SK-MEL-5 (cell line): ENCODE data around the gene TAF4B. TPM values are rescaled to one million over a fixed set of nuclear protein-coding genes. Genes with fewer than 3 reads are reported as not detected.
A peak's percentile ranks its signal among the peaks of the same experiment; 100 is the strongest.
"Not testable (repeated sequence)": the region's sequence is repeated elsewhere in the genome, so short reads cannot be mapped to it uniquely, and the experiment has no call there.

Experiments used
- DNase-seq: peaks from one replicate; pipeline ENCODE4 v3.0.0-alpha.2; 2016; ENCODE audit warnings: low read depth, low spot score
- in situ Hi-C: cut with HindIII; loops from 2 replicates; pipeline ENCODE4 v1.10.0; 2016; ENCODE audit warnings: low sequenced_read_pairs, high pct_unique_total_duplicates, low pct_unique_long_range_greater_than_20kb
- total RNA-seq: library from RNA; depleted of rRNA; stranded (reverse); fragments of >200 nt; shearing (Covaris generic); gene quantifications from 2 replicates; pipeline ENCODE4 v1.2.3, GENCODE V29; 2014

TAF4B gene
- total RNA-seq, 1 experiment from 2014 or later = 14.1 TPM

DNA sequence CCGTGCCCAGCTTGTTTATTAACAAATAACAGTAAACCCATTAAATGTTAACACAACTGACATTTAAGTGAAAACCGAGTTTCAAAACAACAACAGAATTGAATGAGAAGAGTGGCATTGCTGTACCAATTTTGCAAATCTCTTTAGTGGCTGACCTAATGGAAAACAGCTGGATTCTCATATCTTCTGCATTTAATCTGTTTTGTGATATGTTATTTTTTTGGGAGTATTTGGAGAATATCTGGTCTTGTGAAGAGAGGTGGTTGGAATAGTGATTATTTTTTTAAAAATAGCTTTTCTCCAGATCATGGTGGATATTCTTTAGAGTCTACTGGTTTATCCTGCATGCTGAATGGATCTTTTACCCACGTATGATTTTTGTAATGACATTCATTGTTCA, 51.1 kb downstream of the TAF4B start:
- DNase-seq = no peak
- in situ Hi-C loops = no loop called here

DNA sequence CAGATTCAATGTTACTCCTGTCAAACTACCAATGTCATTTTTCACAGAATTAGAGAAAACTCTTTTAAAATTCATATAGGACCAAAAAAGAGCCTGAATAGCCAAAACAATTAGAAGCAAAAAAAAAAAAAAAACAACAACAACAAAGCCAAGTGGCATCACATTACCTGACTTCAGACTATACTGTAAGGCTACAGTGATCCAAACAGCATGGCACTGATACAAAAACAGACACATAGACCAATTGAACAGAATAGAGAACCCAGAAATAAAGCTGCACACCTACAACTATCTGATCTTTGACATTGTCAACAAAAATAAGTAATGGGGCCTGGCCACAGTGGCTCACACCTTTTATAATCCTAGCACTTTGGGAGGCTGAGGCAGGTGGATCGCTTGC, 53.2 kb downstream of the TAF4B start:
- in situ Hi-C loops = no loop called here
- no peak for DNase-seq

GRCh38 chr18:26286008-26286407, 59.8 kb downstream of the TAF4B start:
- in situ Hi-C loops = no loop called here
- no peak for DNase-seq

- in situ Hi-C loops = no loop called here
- no peak for DNase-seq
Observed at GRCh38 chr18:26287644-26288043, 61.4 kb downstream of the TAF4B start.

- in situ Hi-C loops = no loop called here
- DNase-seq = no peak
Observed at GRCh38 chr18:26290385-26290784, 64.1 kb downstream of the TAF4B start.

DNA sequence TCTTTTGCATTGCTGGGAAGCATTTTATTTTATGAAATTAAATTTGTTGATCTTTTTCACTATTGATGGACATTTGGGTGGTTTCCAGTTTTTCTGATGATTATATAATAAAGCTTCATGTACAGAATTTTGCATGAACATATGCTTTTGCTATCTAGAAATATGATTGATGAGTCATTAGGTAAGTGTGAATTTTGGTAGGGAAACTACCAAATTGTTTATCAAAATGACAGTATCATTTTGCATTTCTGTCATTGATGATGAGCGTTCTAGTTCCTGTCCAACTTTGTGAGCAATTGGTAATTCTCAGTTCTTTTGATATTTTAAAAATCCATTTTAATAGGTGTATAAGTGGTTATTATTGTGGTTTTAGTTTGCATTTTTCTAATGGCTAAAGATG, 67.7 kb downstream of the TAF4B start:
- DNase-seq = no peak
- in situ Hi-C loops = no loop called here

DNA sequence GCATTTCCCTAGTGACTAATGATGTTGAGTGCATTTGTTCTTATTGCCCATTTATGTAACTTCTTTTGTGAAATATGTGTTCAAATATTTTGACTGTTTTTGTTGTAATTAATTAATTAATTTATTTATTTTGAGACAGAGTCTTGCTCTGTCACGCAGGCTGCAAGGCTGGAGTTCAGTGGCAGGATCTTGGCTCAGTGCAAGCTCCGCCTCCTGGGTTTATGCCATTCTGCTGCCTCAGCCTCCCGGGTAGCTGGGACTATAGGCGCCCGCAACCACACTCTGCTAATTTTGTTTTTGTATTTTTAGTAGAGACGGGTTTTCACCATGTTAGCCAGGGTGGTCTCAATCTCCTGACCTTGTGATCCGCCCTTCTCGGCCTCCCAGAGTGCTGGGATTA, 71.9 kb downstream of the TAF4B start:
- DNase-seq = no peak
- in situ Hi-C loops = no loop called here

- peak; percentile 90 for DNase-seq
- in situ Hi-C loops = no loop called here
Observed at GRCh38 chr18:26301681-26302080, 75.4 kb downstream of the TAF4B start.

GRCh38 chr18:26303222-26303621, 77.0 kb downstream of the TAF4B start:
- DNase-seq, in situ Hi-C loops: not testable (repeated sequence)

DNA sequence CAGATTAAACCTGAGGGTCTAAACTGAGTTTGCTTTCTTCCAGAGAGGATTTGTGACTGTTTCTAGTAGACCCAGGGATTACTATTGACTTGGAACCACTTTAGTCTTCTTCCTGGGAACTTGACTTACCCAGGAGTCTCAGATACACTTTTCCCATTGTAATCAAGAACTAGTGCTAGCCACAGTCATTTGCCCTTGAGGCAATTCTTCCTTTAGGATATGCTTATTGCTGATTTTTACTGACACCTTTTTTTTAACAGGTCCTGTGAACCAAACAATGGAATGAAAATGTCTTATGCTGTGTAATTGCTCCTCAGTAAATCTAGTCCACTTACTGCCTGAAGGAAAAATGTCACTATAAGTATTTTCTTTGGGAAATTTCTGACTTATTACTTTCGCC, 78.3 kb downstream of the TAF4B start:
- peak; percentile 35 for DNase-seq
- in situ Hi-C loops = no loop called here

DNA sequence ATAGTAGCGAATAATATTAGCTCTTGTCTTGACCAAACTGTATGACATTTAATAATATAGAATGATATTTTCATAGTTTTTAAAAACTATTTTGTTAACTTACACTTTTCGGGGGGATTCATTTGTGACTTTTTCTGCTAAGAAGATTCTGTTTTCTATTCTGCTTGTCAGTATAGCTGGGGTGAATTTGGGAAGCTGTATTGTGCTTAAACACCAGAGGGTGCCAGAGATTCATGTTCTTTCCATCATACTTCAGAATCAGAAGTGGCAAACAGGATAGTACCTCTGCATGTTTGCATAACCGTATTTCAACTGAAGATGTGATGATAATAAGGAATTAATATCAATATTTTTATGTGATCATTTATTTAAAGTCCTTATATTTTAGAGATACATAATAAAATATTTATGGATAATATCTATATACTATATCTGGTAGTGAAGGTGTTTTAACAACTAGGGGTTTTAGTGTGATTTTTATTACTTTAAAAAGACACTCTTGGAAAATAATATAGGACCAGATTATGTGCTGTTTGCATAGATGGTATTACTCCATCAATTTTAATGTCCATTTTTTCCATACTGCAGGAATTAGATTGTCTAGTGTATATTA, 81.0 kb downstream of the TAF4B start:
- in situ Hi-C loops = no loop called here
- peak; percentile 70 for DNase-seq

GRCh38 chr18:26309281-26309680, 83.0 kb downstream of the TAF4B start:
- DNase-seq = no peak
- in situ Hi-C loops = no loop called here

- in situ Hi-C loops = no loop called here
- DNase-seq = no peak
Observed at GRCh38 chr18:26312199-26312598, 86.0 kb downstream of the TAF4B start.

DNA sequence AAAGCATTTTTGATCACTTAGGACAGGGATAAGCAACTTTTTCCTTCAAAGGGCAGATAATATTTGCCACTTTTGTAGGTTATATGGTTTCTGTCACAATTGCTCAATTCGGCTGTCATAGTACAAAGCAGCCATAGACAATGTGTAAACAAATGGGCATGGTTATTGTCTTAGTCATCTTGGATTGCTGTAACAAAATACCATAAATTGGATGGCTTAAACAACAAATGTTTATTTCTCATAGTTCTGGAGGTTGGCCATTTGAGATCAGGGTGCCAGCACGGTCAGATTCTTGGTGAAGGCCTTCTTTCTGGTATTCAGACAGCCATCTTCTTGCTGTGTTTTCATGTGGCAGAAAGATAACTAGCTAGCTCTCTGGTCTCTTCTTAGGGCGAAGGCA, 91.2 kb downstream of the TAF4B start:
- DNase-seq = no peak
- in situ Hi-C loops = no loop called here

DNA sequence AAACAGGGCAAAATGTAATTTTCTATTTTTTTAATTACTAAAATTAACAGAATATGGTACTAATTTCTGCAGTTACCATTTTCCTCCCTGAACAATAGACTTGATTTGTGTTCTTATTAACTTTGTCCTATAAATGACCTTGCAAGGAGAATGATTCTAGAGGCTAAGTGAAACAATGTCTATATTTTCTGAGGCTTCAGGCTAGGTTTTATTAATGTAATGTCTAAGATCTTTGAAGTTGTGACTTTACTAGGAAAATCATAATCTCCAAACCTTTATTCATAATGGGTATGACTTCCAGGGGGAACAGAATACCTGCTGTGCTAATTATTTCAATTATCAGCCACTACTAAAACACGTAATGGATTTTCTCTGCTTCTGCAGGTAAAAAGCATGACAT, 94.4 kb downstream of the TAF4B start:
- DNase-seq = no peak
- in situ Hi-C loops = no loop called here

- in situ Hi-C loops = no loop called here
- DNase-seq = no peak
Observed at GRCh38 chr18:26322890-26323653, 96.8 kb downstream of the TAF4B start.

DNA sequence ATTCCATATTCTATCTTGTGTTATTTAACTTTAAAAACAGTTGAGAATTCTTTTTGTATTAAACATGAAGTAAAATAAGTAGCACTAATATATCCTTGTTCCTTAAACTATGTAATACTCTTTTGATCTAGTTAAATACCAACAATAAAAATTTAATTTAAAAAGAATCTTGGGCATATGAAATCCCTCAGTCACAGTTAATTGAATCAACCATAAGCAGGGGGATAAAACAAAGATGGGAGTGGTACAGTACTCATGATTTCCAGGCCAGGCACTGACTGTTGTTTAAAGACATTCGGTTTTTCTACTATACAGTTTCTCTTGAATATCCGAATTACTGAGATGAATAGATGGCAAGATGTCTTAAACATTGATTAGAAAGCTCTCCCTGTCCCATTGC, 99.5 kb downstream of the TAF4B start:
- in situ Hi-C loops = no loop called here
- DNase-seq = no peak

DNA sequence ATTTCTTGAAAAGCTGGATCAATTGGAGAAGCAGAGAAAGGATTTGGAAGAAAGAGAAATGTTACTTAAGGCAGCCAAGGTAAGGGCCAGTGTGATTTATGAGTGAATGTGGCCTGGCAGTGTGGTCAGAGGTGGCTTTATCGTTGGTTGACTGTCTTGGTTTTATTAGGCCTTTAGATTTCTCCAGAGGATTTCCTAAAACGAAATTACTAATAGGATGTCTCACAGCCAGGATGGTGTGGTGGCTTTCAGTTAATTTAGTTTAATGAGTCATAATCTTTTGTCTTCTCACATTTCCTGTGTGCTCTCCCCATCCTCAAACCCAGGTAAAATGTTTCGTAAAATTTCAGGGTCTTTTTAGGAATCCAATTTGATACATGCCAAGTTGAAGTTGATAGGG, 100.8 kb downstream of the TAF4B start:
- in situ Hi-C loops = no loop called here
- no peak for DNase-seq

DNA sequence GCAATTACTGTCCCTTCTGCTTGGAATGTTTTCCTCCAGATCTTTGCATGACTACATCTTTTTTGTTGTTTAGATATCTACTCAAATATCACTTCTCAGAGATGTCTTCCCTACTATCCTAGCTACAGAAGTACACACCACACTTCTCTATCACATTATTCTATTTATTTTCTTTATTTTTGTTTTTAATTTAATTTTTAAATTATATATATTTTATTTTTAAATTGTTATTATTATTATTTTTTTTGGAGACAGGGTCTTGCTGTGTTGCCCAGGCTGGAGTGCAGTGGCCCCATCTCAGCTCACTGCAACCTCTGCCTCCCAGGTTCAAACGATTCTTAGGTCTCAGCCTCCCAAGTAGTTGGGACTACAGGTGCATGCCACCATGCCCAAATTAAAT, 106.7 kb downstream of the TAF4B start:
- DNase-seq = no peak
- in situ Hi-C loops = no loop called here
